DND-41 (cell line): ENCODE measurements around the gene ULBP1.
"Not testable (repeated sequence)": the region's sequence is repeated elsewhere in the genome, so short reads cannot be mapped to it uniquely, and the experiment has no call there.

ENCODE experiments used
- ATAC-seq: fragments of 200-7000 bp; cut with Tn5 transposase; 3 replicates; pipeline ENCODE4 v1.9.1; 2021; ENCODE audit warnings: low read depth; ENCODE audit not compliant: insufficient read depth
- DNase-seq: peaks from one replicate; pipeline ENCODE4 v3.0.0-alpha.2; 2020
- H2AFZ ChIP-seq: 2 replicates; pipeline ENCODE4 v1.6.0; 2012; ENCODE audit warnings: low read depth, low read length
- H3K27ac ChIP-seq: 2 replicates; pipeline ENCODE4 v1.5.1; 2012; ENCODE audit warnings: low read length, inconsistent platforms
- H3K27me3 ChIP-seq: fragments of 200-600 bp; sonication (generic); 2 replicates; pipeline ENCODE4 v1.6.0; 2012; ENCODE audit warnings: low read length, mild to moderate bottlenecking, inconsistent platforms; ENCODE audit not compliant: insufficient read depth, poor library complexity
- H3K36me3 ChIP-seq: 2 replicates; pipeline ENCODE4 v1.5.1; 2012; ENCODE audit warnings: low read length, inconsistent platforms; ENCODE audit not compliant: insufficient read depth
- H3K4me1 ChIP-seq: 2 replicates; pipeline ENCODE4 v1.5.1; 2012; ENCODE audit warnings: mild to moderate bottlenecking, low read length; ENCODE audit not compliant: insufficient read depth
- H3K4me2 ChIP-seq: 2 replicates; pipeline ENCODE4 v1.6.0; 2012; ENCODE audit warnings: mild to moderate bottlenecking, moderate library complexity, low read length, inconsistent platforms; ENCODE audit not compliant: insufficient read depth
- H3K4me3 ChIP-seq, 2 experiments: fragments of 200-600 bp in 1 of 2; shearing (Covaris generic) in 1 of 2; 2 replicates each; pipeline ENCODE4 v1.5.1; 2012 to 2016; ENCODE audit warnings: inconsistent platforms in 2 of 2, low read length in 2 of 2, mild to moderate bottlenecking in 2 of 2, low read depth in 1 of 2, moderate library complexity in 1 of 2
- H3K79me2 ChIP-seq: 2 replicates; pipeline ENCODE4 v1.6.0; 2012; ENCODE audit warnings: low read length, inconsistent platforms; ENCODE audit not compliant: insufficient read depth
- H3K9ac ChIP-seq: 2 replicates; pipeline ENCODE4 v1.6.0; 2012; ENCODE audit warnings: low read depth, mild to moderate bottlenecking, inconsistent platforms, low read length, moderate library complexity
- H3K9me3 ChIP-seq: 2 replicates; pipeline ENCODE4 v1.5.1; 2012; ENCODE audit warnings: low read length, moderate library complexity, mild to moderate bottlenecking, inconsistent platforms; ENCODE audit not compliant: insufficient read depth, severe bottlenecking
- H4K20me1 ChIP-seq: 2 replicates; pipeline ENCODE4 v1.6.0; 2012; ENCODE audit warnings: low read length; ENCODE audit not compliant: insufficient read depth

The ULBP1 gene

DNA sequence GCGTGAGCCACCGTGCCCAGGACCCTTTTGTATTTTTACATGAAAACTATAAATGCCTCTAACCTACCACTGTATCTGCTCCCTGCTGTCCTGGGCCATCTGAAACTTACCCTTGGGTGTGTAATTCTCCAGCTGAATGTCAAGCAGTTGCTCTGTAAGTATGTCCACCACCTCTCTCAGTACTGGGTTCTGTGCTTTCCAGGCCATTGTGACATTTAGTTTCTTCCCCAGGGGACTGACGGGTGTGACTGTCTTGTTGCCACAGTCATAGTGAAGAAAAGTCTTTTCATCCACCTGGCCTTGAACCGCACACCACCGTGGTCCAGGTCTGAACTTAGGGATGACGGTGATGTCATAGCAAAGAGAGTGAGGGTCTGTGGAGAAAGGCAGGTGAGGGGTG is 58.1 kb downstream of the ULBP1 start:
- H3K36me3 ChIP-seq, H3K27me3 ChIP-seq, H3K4me2 ChIP-seq, H3K9ac ChIP-seq, ATAC-seq, H3K27ac ChIP-seq, H2AFZ ChIP-seq, H4K20me1 ChIP-seq, H3K79me2 ChIP-seq, H3K4me3 ChIP-seq, H3K9me3 ChIP-seq, DNase-seq, H3K4me1 ChIP-seq: not testable (repeated sequence)
